ENCODE measurements around the gene TMEM128. TPM values are rescaled to one million over a fixed set of nuclear protein-coding genes. Genes with fewer than 3 reads are reported as not detected.
"Not testable (repeated sequence)": the region's sequence is repeated elsewhere in the genome, so short reads cannot be mapped to it uniquely, and the experiment has no call there.

TMEM128 gene
- total RNA-seq, 2 donors from 2014 or later, result 24.4 to 27.4 TPM

DNA sequence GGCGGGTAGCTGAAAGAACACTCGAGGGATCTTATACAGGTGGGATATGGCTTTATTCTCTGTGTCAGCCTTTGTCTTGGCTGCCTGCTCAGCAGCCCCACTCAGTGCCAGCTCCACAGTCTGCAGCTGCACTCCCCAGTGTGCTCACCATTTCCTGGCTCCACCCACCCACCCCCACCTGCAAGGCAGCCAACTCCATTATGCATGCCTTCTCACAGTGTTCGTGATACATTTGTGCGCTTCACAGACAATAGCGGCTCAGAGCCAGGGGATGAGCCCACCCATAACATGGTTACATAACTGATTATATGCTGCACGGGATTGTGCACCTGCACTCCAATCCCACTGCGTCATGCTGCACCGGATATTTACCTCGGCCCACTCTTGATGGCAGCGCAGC is 8.8 kb upstream of the TMEM128 start:
- Histone ChIP-seq H3K36me3 (no peaks in the 10 kb centered on the region), H3K27me3 (replicated peaks; ENCODE audit: insufficient read depth) (no peaks in the 10 kb centered on the region), H3K9me3 (no peaks in the 10 kb centered on the region), H3K4me3 (no peak overlapping the region), H3K27ac (no peak overlapping the region), H3K4me1 (ENCODE audit: control insufficient read depth in 1 of 2, low read depth in 2 of 2) (no peaks in the 10 kb centered on the region)
- no peak for TF ChIP-seq CTCF (IDR thresholded peaks at IDR 0.05)
- ATAC-seq (ENCODE audit: insufficient number of reproducible peaks, low FRiP score, low read depth), result no peak
- no peak for DNase-seq (ENCODE audit: low spot score)

- H3K27ac ChIP-seq, result no peak overlapping the region
- no peaks in the 10 kb centered on the region for H3K27me3 ChIP-seq (replicated peaks; ENCODE audit: insufficient read depth)
- no peaks in the 10 kb centered on the region for H3K9me3 ChIP-seq
- no peak for TF ChIP-seq CTCF (IDR thresholded peaks at IDR 0.05)
- DNase-seq (ENCODE audit: low spot score), result no peak
- H3K36me3 ChIP-seq, result no peaks in the 10 kb centered on the region
- H3K4me3 ChIP-seq, result no peak overlapping the region
- no peak for ATAC-seq (ENCODE audit: insufficient number of reproducible peaks, low FRiP score, low read depth)
- H3K4me1 ChIP-seq (ENCODE audit: control insufficient read depth in 1 of 2, low read depth in 2 of 2), result no peaks in the 10 kb centered on the region
Observed at GRCh38 chr4:4254666-4255065, 6.6 kb upstream of the TMEM128 start.

GRCh38 chr4:4254199-4254598 is 6.2 kb upstream of the TMEM128 start:
- H3K27ac ChIP-seq, result no peak overlapping the region
- DNase-seq (ENCODE audit: low spot score) (no peak), ATAC-seq (ENCODE audit: insufficient number of reproducible peaks, low FRiP score, low read depth) (no peak)
- no peaks in the 10 kb centered on the region for H3K27me3 ChIP-seq (replicated peaks; ENCODE audit: insufficient read depth)
- H3K4me3 ChIP-seq, result no peak overlapping the region
- H3K4me1 ChIP-seq (ENCODE audit: control insufficient read depth in 1 of 2, low read depth in 2 of 2), result peaks cover 0 to 1% of the 10 kb centered on the region in 2 donors
- no peak for TF ChIP-seq CTCF (IDR thresholded peaks at IDR 0.05)
- H3K9me3 ChIP-seq, result no peaks in the 10 kb centered on the region
- no peaks in the 10 kb centered on the region for H3K36me3 ChIP-seq

- Histone ChIP-seq H3K4me1 (ENCODE audit: control insufficient read depth in 1 of 2, low read depth in 2 of 2) (peaks cover 11 to 19% of the 10 kb centered on the region in 2 donors), H3K9me3 (no peaks in the 10 kb centered on the region), H3K27ac (no peak overlapping the region), H3K36me3 (peaks cover 6% of the 10 kb centered on the region), H3K27me3 (replicated peaks; ENCODE audit: insufficient read depth) (no peaks in the 10 kb centered on the region), H3K4me3 (no peak overlapping the region)
- ATAC-seq (ENCODE audit: insufficient number of reproducible peaks, low FRiP score, low read depth) (no peak), DNase-seq (ENCODE audit: low spot score) (no peak)
- TF ChIP-seq CTCF (IDR thresholded peaks at IDR 0.05), result no peak
Observed at GRCh38 chr4:4249866-4250265, 1.8 kb upstream of the TMEM128 start.

GRCh38 chr4:4249342-4249741 is 1.3 kb upstream of the TMEM128 start:
- ATAC-seq (ENCODE audit: insufficient number of reproducible peaks, low FRiP score, low read depth); H3K27me3 ChIP-seq (replicated peaks; ENCODE audit: insufficient read depth); H3K9me3 ChIP-seq; H3K36me3 ChIP-seq; DNase-seq (ENCODE audit: low spot score): not testable (repeated sequence)
- Histone ChIP-seq H3K27ac (peak overlapping the region in 1 of 2 donors; percentile 98), H3K4me3 (peak overlapping the region; percentile 91), H3K4me1 (ENCODE audit: control insufficient read depth in 1 of 2, low read depth in 2 of 2) (peaks cover 11 to 19% of the 10 kb centered on the region in 2 donors)

DNA sequence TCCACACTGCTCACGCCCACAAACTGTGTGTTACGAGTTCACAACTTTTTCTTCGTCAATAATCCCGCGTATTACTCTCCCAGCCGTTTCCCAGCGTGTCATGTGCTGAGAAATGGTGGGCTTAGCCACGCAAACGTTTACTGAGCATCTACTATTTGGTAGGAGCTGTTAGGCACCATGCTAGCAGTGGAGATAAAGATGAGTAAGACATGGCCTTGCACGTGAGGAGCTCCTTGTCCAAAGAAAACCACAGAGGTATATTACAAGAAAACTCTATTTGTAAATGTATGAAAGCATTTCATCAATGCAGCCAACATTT is 821 bp upstream of the TMEM128 start:
- no peak for ATAC-seq (ENCODE audit: insufficient number of reproducible peaks, low FRiP score, low read depth)
- H3K36me3 ChIP-seq, result peaks cover 7% of the 10 kb centered on the region

More for the DNA sequence above, 821 bp upstream of the TMEM128 start:
- Histone ChIP-seq H3K9me3 (no peaks in the 10 kb centered on the region), H3K27ac (peak overlapping the region; percentile 94 to 98), H3K27me3 (replicated peaks; ENCODE audit: insufficient read depth) (no peaks in the 10 kb centered on the region), H3K4me3 (peak overlapping the region; percentile 91), H3K4me1 (ENCODE audit: control insufficient read depth in 1 of 2, low read depth in 2 of 2) (peaks cover 11 to 19% of the 10 kb centered on the region in 2 donors)
- no peak for TF ChIP-seq CTCF (IDR thresholded peaks at IDR 0.05)
- no peak for DNase-seq (ENCODE audit: low spot score)
